Measurements from ENCODE around the gene PLCB1.

DNA sequence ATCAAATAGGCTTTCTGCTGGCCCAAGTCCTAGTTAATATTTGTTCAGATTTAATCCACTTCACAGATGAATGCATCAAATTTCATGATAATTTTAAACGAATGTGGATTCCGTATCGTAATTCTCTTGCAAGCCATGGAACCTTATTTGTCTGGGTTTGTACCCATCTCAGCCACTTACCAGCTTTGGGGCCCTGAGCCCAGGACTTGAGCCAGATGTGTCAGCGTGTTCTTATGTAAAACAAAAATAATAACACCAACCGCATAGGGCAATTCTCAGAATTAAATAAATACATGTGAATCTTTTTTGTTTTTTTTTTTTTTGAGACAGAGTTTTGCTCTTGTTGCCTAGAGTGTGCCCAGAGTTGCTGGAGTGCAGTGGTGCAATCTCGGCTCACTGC is 654.3 kb downstream of the PLCB1 start:
- TF ChIP-seq POLR2A (IDR thresholded peaks at IDR 0.05; ENCODE audit: low read depth, low read length), result no peak
- TF ChIP-seq, protein P1, sequence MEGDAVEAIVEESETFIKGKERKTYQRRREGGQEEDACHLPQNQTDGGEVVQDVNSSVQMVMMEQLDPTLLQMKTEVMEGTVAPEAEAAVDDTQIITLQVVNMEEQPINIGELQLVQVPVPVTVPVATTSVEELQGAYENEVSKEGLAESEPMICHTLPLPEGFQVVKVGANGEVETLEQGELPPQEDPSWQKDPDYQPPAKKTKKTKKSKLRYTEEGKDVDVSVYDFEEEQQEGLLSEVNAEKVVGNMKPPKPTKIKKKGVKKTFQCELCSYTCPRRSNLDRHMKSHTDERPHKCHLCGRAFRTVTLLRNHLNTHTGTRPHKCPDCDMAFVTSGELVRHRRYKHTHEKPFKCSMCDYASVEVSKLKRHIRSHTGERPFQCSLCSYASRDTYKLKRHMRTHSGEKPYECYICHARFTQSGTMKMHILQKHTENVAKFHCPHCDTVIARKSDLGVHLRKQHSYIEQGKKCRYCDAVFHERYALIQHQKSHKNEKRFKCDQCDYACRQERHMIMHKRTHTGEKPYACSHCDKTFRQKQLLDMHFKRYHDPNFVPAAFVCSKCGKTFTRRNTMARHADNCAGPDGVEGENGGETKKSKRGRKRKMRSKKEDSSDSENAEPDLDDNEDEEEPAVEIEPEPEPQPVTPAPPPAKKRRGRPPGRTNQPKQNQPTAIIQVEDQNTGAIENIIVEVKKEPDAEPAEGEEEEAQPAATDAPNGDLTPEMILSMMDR (IDR thresholded peaks at IDR 0.05; ENCODE audit: extremely low read depth in 1 of 2, insufficient read depth in 1 of 2, low read depth in 1 of 2, low read length in 2 of 2), result no peak
- TF ChIP-seq, protein P2, sequence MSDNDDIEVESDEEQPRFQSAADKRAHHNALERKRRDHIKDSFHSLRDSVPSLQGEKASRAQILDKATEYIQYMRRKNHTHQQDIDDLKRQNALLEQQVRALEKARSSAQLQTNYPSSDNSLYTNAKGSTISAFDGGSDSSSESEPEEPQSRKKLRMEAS (IDR thresholded peaks at IDR 0.05; ENCODE audit: insufficient read depth, insufficient read length), result no peak
- TF ChIP-seq EZH2 (IDR thresholded peaks at IDR 0.05; ENCODE audit: borderline replicate concordance, low read depth, low read length, severe bottlenecking), result no peak
- no peak for TF ChIP-seq POLR2AphosphoS5 (IDR thresholded peaks at IDR 0.05; ENCODE audit: insufficient read depth, low read depth, low read length)
- TF ChIP-seq GATA2 (IDR thresholded peaks at IDR 0.05; ENCODE audit: insufficient read depth, insufficient read length, low read depth, low read length), result no peak
- no peak for TF ChIP-seq JUN (IDR thresholded peaks at IDR 0.05; ENCODE audit: borderline replicate concordance, insufficient read depth, insufficient read length, low read depth)
